Measurements from ENCODE around the gene MMP14.

GRCh38 chr14:22866874-22867273 lies 30.5 kb downstream of the MMP14 start:
- TF ChIP-seq CTCF (conservative IDR thresholded peaks at IDR 0.05) (no peak), ZFX (IDR thresholded peaks at IDR 0.05) (no peak)

Data from C4-2B (cell line).